Kidney (tissue), 14 donors: ENCODE data around the gene C19orf47. TPM values are rescaled to one million over a fixed set of nuclear protein-coding genes. Genes with fewer than 3 reads are reported as not detected.

ENCODE experiments used
- DNase-seq, 5 donors: peaks; one replicate each; pipeline ENCODE4 v3.0.0-alpha.2; 2013 to 2020
- FAIRE-seq: peaks from 2 replicates; lab custom pipeline; 2012; peaks lifted over from hg19 to GRCh38; lab: Jason Lieb, UNC
- H3K27ac ChIP-seq, 2 donors: one replicate each; pipeline ENCODE4 v1.7.0; 2013; ENCODE audit warnings: low read depth in 2 of 2, low read length in 2 of 2, inconsistent platforms in 1 of 2
- H3K27me3 ChIP-seq: one replicate; pipeline ENCODE4 v1.7.1; 2013; ENCODE audit warnings: low read length, inconsistent platforms; ENCODE audit not compliant: control insufficient read depth, insufficient read depth
- H3K36me3 ChIP-seq, 3 donors: one replicate each; pipeline versions ENCODE4 v1.7.0 to v1.7.1; 2013; ENCODE audit warnings: low read length in 3 of 3, control low read depth in 1 of 3, inconsistent platforms in 1 of 3; ENCODE audit not compliant: insufficient read depth in 3 of 3, control insufficient read depth in 2 of 3
- H3K4me1 ChIP-seq, 3 donors: one replicate each; pipeline versions ENCODE4 v1.7.0 to v1.7.1; 2013; ENCODE audit warnings: low read length in 3 of 3, inconsistent platforms in 1 of 3, low read depth in 1 of 3; ENCODE audit not compliant: control insufficient read depth in 2 of 3, insufficient read depth in 2 of 3
- H3K4me3 ChIP-seq, 3 donors: one replicate each; pipeline versions ENCODE4 v1.7.0 to v1.8.1; 2013; ENCODE audit warnings: low read length in 3 of 3, control low read depth in 1 of 3, inconsistent platforms in 1 of 3
- H3K9ac ChIP-seq, 3 donors: one replicate each; pipeline versions ENCODE4 v1.7.0 to v1.7.1; 2013; ENCODE audit warnings: low read length in 3 of 3, control low read depth in 1 of 3, inconsistent platforms in 1 of 3
- H3K9me3 ChIP-seq, 3 donors: one replicate each; pipeline versions ENCODE4 v1.7.0 to v1.7.1; 2013; ENCODE audit warnings: low read length in 3 of 3, control low read depth in 1 of 3, inconsistent platforms in 1 of 3; ENCODE audit not compliant: control insufficient read depth in 2 of 3, insufficient read depth in 1 of 3
- CTCF ChIP-seq: IDR thresholded peaks from 3 replicates; pipeline ENCODE4 v1.5.1; 2012; ENCODE audit warnings: mild to moderate bottlenecking, moderate library complexity, borderline replicate concordance; ENCODE audit not compliant: insufficient read depth; ENCODE audit errors: extremely low read depth
- intact Hi-C: fragments of 100-400 bp; cut with DNase I; formaldehyde crosslinking; loops from one replicate; pipeline ENCODE4 v1.11.1; 2022
- polyA plus RNA-seq: library from polyadenylated mRNA; stranded (reverse); fragments of 350-450 nt; fragmentation: Illumina TruSeq; extraction: RNeasy Lipid Tissue Mini Kit (QIAGEN cat#74804); gene quantifications from one replicate; pipeline ENCODE4 v1.2.3, GENCODE V29; 2014; ENCODE audit warnings: low read depth, low replicate concordance; ENCODE audit not compliant: insufficient read depth
- total RNA-seq: library from RNA; stranded (reverse); fragmentation: NEBNext Ultra II Directional; extraction: Animal tissue kit (Norgen Biotek cat#: 25700); gene quantifications from one replicate; pipeline ENCODE4 v1.2.1, GENCODE V29; 2021
- donor health status: control.
- donor health status: control.
- donor health status: control.
- donor health status: control.
- donor health status: control.
- donor health status: DM: yes; HTN: yes; CAD: no.
- donor health status: Normal renal cell carcinoma (clear cell type).

Gene C19orf47
- total and polyA plus RNA-seq, 2 donors from 2014 or later: 12.9 to 13.0 TPM

- peak within 1 kb of the TSS; percentile 97 to 98 for H3K27ac ChIP-seq
- H3K9me3 ChIP-seq: no peaks in the 10 kb centered on the region
- H3K36me3 ChIP-seq: no peaks in the 10 kb centered on the region
- H3K27me3 ChIP-seq: no peaks in the 10 kb centered on the region
- intact Hi-C loops: no loop called here
- FAIRE-seq (no peak), DNase-seq (peak in 4 of 5 donors; percentile 89 to 93 (median 90))
- peak within 1 kb of the TSS; percentile 90 to 98 (median 95) for H3K9ac ChIP-seq
- H3K4me3 ChIP-seq: peak within 1 kb of the TSS; percentile 84 to 94 (median 91)
- no peak for TF ChIP-seq CTCF
- H3K4me1 ChIP-seq: peaks cover 8 to 40% (median 38%) of the 10 kb centered on the region in 3 donors
Measured at GRCh38 chr19:40284501-40285352, 63.5 kb downstream of the C19orf47 start, which contains the start of gene AKT2. Gene AKT2, minus strand, starts transcription at chr19:40285345. Its CDS starts 20,078 bp downstream, at chr19:40265267.

DNA sequence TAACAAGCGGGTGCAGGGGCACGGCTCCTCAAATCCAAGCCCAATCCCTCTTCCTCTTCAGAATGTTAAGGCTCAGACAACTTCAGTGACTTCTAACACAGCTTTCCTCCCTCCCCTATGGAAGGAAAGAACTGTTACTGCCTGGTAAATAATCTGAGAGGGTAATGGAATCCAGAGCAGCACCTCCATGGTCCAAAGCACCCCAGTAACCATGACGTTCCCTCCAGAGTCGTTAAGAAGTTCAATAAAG, 64.0 kb downstream of the C19orf47 start:
- no peaks in the 10 kb centered on the region for H3K27me3 ChIP-seq
- no peaks in the 10 kb centered on the region for H3K9me3 ChIP-seq
- H3K9ac ChIP-seq: peak overlapping the region; percentile 90 to 98 (median 95)
- intact Hi-C loops: no loop called here
- peaks cover 9 to 45% (median 43%) of the 10 kb centered on the region in 3 donors for H3K4me1 ChIP-seq
- no peak for DNase-seq
- peak overlapping the region; percentile 84 to 91 (median 87) for H3K4me3 ChIP-seq
- no peak for TF ChIP-seq CTCF
- no peaks in the 10 kb centered on the region for H3K36me3 ChIP-seq
- peak overlapping the region; percentile 94 to 95 for H3K27ac ChIP-seq
- no peak for FAIRE-seq

- H3K9me3 ChIP-seq: no peaks in the 10 kb centered on the region
Measured at GRCh38 chr19:40283414-40284250, 64.6 kb downstream of the C19orf47 start.

More at GRCh38 chr19:40283414-40284250, 64.6 kb downstream of the C19orf47 start:
- H3K4me3 ChIP-seq: peak overlapping the region; percentile 84 to 91 (median 87)
- H3K27ac ChIP-seq: peak overlapping the region; percentile 94 to 95
- DNase-seq (peak in 3 of 5 donors; percentile 40 to 80 (median 64)), FAIRE-seq (no peak)
- no peaks in the 10 kb centered on the region for H3K36me3 ChIP-seq
- TF ChIP-seq CTCF: no peak
- intact Hi-C loops: no loop called here
- peak overlapping the region; percentile 90 to 98 (median 95) for H3K9ac ChIP-seq
- H3K4me1 ChIP-seq: peaks cover 9 to 51% (median 49%) of the 10 kb centered on the region in 3 donors
- no peaks in the 10 kb centered on the region for H3K27me3 ChIP-seq
